ENCODE measurements around the gene RGS12.

Gene RGS12

DNA sequence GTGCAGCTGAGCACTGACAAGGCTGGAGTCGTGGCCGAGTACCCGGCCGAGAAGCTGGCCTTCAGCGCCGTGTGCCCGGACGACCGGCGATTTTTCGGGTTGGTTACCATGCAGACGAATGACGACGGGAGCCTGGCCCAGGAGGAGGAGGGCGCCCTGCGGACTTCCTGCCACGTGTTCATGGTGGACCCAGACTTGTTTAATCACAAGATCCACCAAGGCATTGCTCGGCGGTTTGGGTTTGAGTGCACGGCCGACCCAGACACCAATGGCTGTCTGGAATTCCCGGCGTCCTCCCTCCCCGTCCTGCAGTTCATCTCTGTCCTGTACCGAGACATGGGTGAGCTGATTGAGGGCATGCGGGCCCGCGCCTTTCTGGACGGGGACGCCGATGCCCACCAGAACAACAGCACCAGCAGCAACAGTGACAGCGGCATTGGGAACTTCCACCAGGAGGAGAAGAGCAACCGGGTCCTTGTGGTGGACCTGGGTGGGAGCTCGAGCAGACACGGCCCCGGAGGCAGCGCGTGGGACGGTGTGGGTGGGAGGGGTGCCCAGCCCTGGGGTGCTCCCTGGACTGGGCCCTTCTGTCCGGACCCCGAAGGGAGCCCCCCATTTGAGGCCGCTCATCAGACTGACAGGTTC, 24.3 kb downstream of the RGS12 start:
- Histone ChIP-seq H3K9me2 (replicated peaks; ENCODE audit: control insufficient read depth, low read length) (no peaks in the 10 kb centered on the region), H3K79me2 (ENCODE audit: control insufficient read depth, low read length) (no peaks in the 10 kb centered on the region)
- no peak for TF ChIP-seq EZH2phosphoT487 (IDR thresholded peaks at IDR 0.05; ENCODE audit: borderline replicate concordance, low read length)
- TF ChIP-seq, protein P1, sequence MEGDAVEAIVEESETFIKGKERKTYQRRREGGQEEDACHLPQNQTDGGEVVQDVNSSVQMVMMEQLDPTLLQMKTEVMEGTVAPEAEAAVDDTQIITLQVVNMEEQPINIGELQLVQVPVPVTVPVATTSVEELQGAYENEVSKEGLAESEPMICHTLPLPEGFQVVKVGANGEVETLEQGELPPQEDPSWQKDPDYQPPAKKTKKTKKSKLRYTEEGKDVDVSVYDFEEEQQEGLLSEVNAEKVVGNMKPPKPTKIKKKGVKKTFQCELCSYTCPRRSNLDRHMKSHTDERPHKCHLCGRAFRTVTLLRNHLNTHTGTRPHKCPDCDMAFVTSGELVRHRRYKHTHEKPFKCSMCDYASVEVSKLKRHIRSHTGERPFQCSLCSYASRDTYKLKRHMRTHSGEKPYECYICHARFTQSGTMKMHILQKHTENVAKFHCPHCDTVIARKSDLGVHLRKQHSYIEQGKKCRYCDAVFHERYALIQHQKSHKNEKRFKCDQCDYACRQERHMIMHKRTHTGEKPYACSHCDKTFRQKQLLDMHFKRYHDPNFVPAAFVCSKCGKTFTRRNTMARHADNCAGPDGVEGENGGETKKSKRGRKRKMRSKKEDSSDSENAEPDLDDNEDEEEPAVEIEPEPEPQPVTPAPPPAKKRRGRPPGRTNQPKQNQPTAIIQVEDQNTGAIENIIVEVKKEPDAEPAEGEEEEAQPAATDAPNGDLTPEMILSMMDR (IDR thresholded peaks at IDR 0.05; ENCODE audit: low read depth, low read length, poor library complexity, severe bottlenecking): no peak

GRCh38 chr4:3317656-3318211, 24.9 kb downstream of the RGS12 start:
- TF ChIP-seq EZH2phosphoT487 (IDR thresholded peaks at IDR 0.05; ENCODE audit: borderline replicate concordance, low read length): no peak
- TF ChIP-seq, protein P1 (IDR thresholded peaks at IDR 0.05; ENCODE audit: low read depth, low read length, poor library complexity, severe bottlenecking): no peak
- Histone ChIP-seq H3K9me3 (ENCODE audit: control insufficient read depth, insufficient read depth, low read length) (no peaks in the 10 kb centered on the region), H3K36me3 (ENCODE audit: control insufficient read depth, low read length) (no peaks in the 10 kb centered on the region), H3K9me2 (replicated peaks; ENCODE audit: control insufficient read depth, low read length) (no peaks in the 10 kb centered on the region), H3K4me2 (ENCODE audit: low read length) (no peak overlapping the region), H3K27ac (ENCODE audit: low read depth, low read length) (no peak overlapping the region), H3K27me3 (ENCODE audit: control insufficient read depth, low read length) (no peaks in the 10 kb centered on the region), H3K4me1 (ENCODE audit: control insufficient read depth, low read length) (no peaks in the 10 kb centered on the region), H3K79me2 (ENCODE audit: control insufficient read depth, low read length) (no peaks in the 10 kb centered on the region), H3K4me3 (ENCODE audit: low read length) (no peak overlapping the region), H3F3A (ENCODE audit: control insufficient read depth, insufficient read depth) (no peaks in the 10 kb centered on the region), H4K20me1 (ENCODE audit: control insufficient read depth, insufficient read depth, low read depth, low read length) (no peaks in the 10 kb centered on the region)

More for the DNA sequence above, 24.3 kb downstream of the RGS12 start:
- Histone ChIP-seq H3K4me1 (ENCODE audit: control insufficient read depth, low read length) (no peaks in the 10 kb centered on the region), H3K27ac (ENCODE audit: low read depth, low read length) (no peak overlapping the region), H4K20me1 (ENCODE audit: control insufficient read depth, insufficient read depth, low read depth, low read length) (no peaks in the 10 kb centered on the region), H3F3A (ENCODE audit: control insufficient read depth, insufficient read depth) (no peaks in the 10 kb centered on the region), H3K27me3 (ENCODE audit: control insufficient read depth, low read length) (no peaks in the 10 kb centered on the region), H3K4me2 (ENCODE audit: low read length) (no peak overlapping the region), H3K9me3 (ENCODE audit: control insufficient read depth, insufficient read depth, low read length) (no peaks in the 10 kb centered on the region), H3K4me3 (ENCODE audit: low read length) (no peak overlapping the region), H3K36me3 (ENCODE audit: control insufficient read depth, low read length) (no peaks in the 10 kb centered on the region)

- Histone ChIP-seq H3K36me3 (ENCODE audit: control insufficient read depth, low read length) (no peaks in the 10 kb centered on the region), H3K4me1 (ENCODE audit: control insufficient read depth, low read length) (no peaks in the 10 kb centered on the region), H3K4me3 (ENCODE audit: low read length) (no peak overlapping the region), H4K20me1 (ENCODE audit: control insufficient read depth, insufficient read depth, low read depth, low read length) (no peaks in the 10 kb centered on the region), H3K27ac (ENCODE audit: low read depth, low read length) (no peak overlapping the region), H3K27me3 (ENCODE audit: control insufficient read depth, low read length) (no peaks in the 10 kb centered on the region), H3K9me3 (ENCODE audit: control insufficient read depth, insufficient read depth, low read length) (no peaks in the 10 kb centered on the region), H3F3A (ENCODE audit: control insufficient read depth, insufficient read depth) (no peaks in the 10 kb centered on the region), H3K4me2 (ENCODE audit: low read length) (no peak overlapping the region), H3K79me2 (ENCODE audit: control insufficient read depth, low read length) (no peaks in the 10 kb centered on the region), H3K9me2 (replicated peaks; ENCODE audit: control insufficient read depth, low read length) (no peaks in the 10 kb centered on the region)
- TF ChIP-seq EZH2phosphoT487 (IDR thresholded peaks at IDR 0.05; ENCODE audit: borderline replicate concordance, low read length): no peak
- TF ChIP-seq, protein P1 (IDR thresholded peaks at IDR 0.05; ENCODE audit: low read depth, low read length, poor library complexity, severe bottlenecking): no peak
These were observed 25.8 kb downstream of the RGS12 start for GRCh38 chr4:3318561-3319021.
